ENCODE results near the gene COL5A1.
"Not testable (repeated sequence)": the region's sequence is repeated elsewhere in the genome, so short reads cannot be mapped to it uniquely, and the experiment has no call there.

Gene COL5A1

GRCh38 chr9:134700636-134701350 lies 59.2 kb downstream of the COL5A1 start:
- no peak for DNase-seq (ENCODE audit: low read depth)
- H3K27me3 ChIP-seq (replicated peaks; ENCODE audit: control insufficient read depth, insufficient read depth, low read length) = no peaks in the 10 kb centered on the region
- peaks cover 61% of the 10 kb centered on the region for H3K36me3 ChIP-seq (ENCODE audit: control insufficient read depth, insufficient read depth, low read length, severe bottlenecking)
- no peaks in the 10 kb centered on the region for H3K9me3 ChIP-seq (ENCODE audit: control insufficient read depth, low read length)
- peak overlapping the region; percentile 22 for H3K9ac ChIP-seq (ENCODE audit: low read length)
- H3K4me3 ChIP-seq (ENCODE audit: low read length) = no peak overlapping the region
- no peaks in the 10 kb centered on the region for H3K4me1 ChIP-seq (ENCODE audit: control insufficient read depth, insufficient read depth, low read length)

GRCh38 chr9:134701581-134702259 lies 60.1 kb downstream of the COL5A1 start:
- H3K9ac ChIP-seq (ENCODE audit: low read length) = peak overlapping the region; percentile 22
- H3K27me3 ChIP-seq (replicated peaks; ENCODE audit: control insufficient read depth, insufficient read depth, low read length) = no peaks in the 10 kb centered on the region
- H3K9me3 ChIP-seq (ENCODE audit: control insufficient read depth, low read length) = no peaks in the 10 kb centered on the region
- H3K36me3 ChIP-seq (ENCODE audit: control insufficient read depth, insufficient read depth, low read length, severe bottlenecking) = peaks cover 70% of the 10 kb centered on the region
- no peak for DNase-seq (ENCODE audit: low read depth)
- H3K4me1 ChIP-seq (ENCODE audit: control insufficient read depth, insufficient read depth, low read length) = peaks cover 8% of the 10 kb centered on the region
- no peak overlapping the region for H3K4me3 ChIP-seq (ENCODE audit: low read length)

- no peak for DNase-seq (ENCODE audit: low read depth)
- no peak overlapping the region for H3K4me3 ChIP-seq (ENCODE audit: low read length)
- no peaks in the 10 kb centered on the region for H3K27me3 ChIP-seq (replicated peaks; ENCODE audit: control insufficient read depth, insufficient read depth, low read length)
- H3K9me3 ChIP-seq (ENCODE audit: control insufficient read depth, low read length) = no peaks in the 10 kb centered on the region
- H3K9ac ChIP-seq (ENCODE audit: low read length) = no peak overlapping the region
- peaks cover 14% of the 10 kb centered on the region for H3K4me1 ChIP-seq (ENCODE audit: control insufficient read depth, insufficient read depth, low read length)
- H3K36me3 ChIP-seq (ENCODE audit: control insufficient read depth, insufficient read depth, low read length, severe bottlenecking) = peaks cover 74% of the 10 kb centered on the region
These were observed 60.7 kb downstream of the COL5A1 start for GRCh38 chr9:134702291-134702690.

GRCh38 chr9:134703730-134704114 lies 62.1 kb downstream of the COL5A1 start:
- peaks cover 87% of the 10 kb centered on the region for H3K36me3 ChIP-seq (ENCODE audit: control insufficient read depth, insufficient read depth, low read length, severe bottlenecking)
- not testable (repeated sequence) for DNase-seq (ENCODE audit: low read depth); H3K27me3 ChIP-seq (replicated peaks; ENCODE audit: control insufficient read depth, insufficient read depth, low read length); H3K9ac ChIP-seq (ENCODE audit: low read length); H3K4me3 ChIP-seq (ENCODE audit: low read length); H3K9me3 ChIP-seq (ENCODE audit: control insufficient read depth, low read length)
- H3K4me1 ChIP-seq (ENCODE audit: control insufficient read depth, insufficient read depth, low read length) = peaks cover 20% of the 10 kb centered on the region

GRCh38 chr9:134704498-134704897 lies 62.9 kb downstream of the COL5A1 start:
- Histone ChIP-seq H3K4me3 (ENCODE audit: low read length) (no peak overlapping the region), H3K9ac (ENCODE audit: low read length) (no peak overlapping the region), H3K27me3 (replicated peaks; ENCODE audit: control insufficient read depth, insufficient read depth, low read length) (no peaks in the 10 kb centered on the region), H3K9me3 (ENCODE audit: control insufficient read depth, low read length) (no peaks in the 10 kb centered on the region), H3K36me3 (ENCODE audit: control insufficient read depth, insufficient read depth, low read length, severe bottlenecking) (peaks cover 94% of the 10 kb centered on the region), H3K4me1 (ENCODE audit: control insufficient read depth, insufficient read depth, low read length) (peaks cover 23% of the 10 kb centered on the region)
- no peak for DNase-seq (ENCODE audit: low read depth)

- Histone ChIP-seq H3K9me3 (ENCODE audit: control insufficient read depth, low read length) (no peaks in the 10 kb centered on the region), H3K27me3 (replicated peaks; ENCODE audit: control insufficient read depth, insufficient read depth, low read length) (no peaks in the 10 kb centered on the region), H3K4me3 (ENCODE audit: low read length) (no peak overlapping the region), H3K36me3 (ENCODE audit: control insufficient read depth, insufficient read depth, low read length, severe bottlenecking) (peaks cover 84% of the 10 kb centered on the region), H3K4me1 (ENCODE audit: control insufficient read depth, insufficient read depth, low read length) (peaks cover 26% of the 10 kb centered on the region), H3K9ac (ENCODE audit: low read length) (no peak overlapping the region)
- DNase-seq (ENCODE audit: low read depth) = no peak
These were observed 64.2 kb downstream of the COL5A1 start for GRCh38 chr9:134705786-134706185.

GRCh38 chr9:134706522-134706921 lies 64.9 kb downstream of the COL5A1 start:
- DNase-seq (ENCODE audit: low read depth) = no peak
- Histone ChIP-seq H3K4me3 (ENCODE audit: low read length) (no peak overlapping the region), H3K4me1 (ENCODE audit: control insufficient read depth, insufficient read depth, low read length) (peaks cover 26% of the 10 kb centered on the region), H3K27me3 (replicated peaks; ENCODE audit: control insufficient read depth, insufficient read depth, low read length) (no peaks in the 10 kb centered on the region), H3K9ac (ENCODE audit: low read length) (peak overlapping the region; percentile 51), H3K9me3 (ENCODE audit: control insufficient read depth, low read length) (no peaks in the 10 kb centered on the region), H3K36me3 (ENCODE audit: control insufficient read depth, insufficient read depth, low read length, severe bottlenecking) (peaks cover 80% of the 10 kb centered on the region)

- Histone ChIP-seq H3K36me3 (ENCODE audit: control insufficient read depth, insufficient read depth, low read length, severe bottlenecking) (peaks cover 75% of the 10 kb centered on the region), H3K27me3 (replicated peaks; ENCODE audit: control insufficient read depth, insufficient read depth, low read length) (no peaks in the 10 kb centered on the region), H3K9ac (ENCODE audit: low read length) (peak overlapping the region; percentile 57), H3K4me3 (ENCODE audit: low read length) (no peak overlapping the region), H3K9me3 (ENCODE audit: control insufficient read depth, low read length) (no peaks in the 10 kb centered on the region), H3K4me1 (ENCODE audit: control insufficient read depth, insufficient read depth, low read length) (peaks cover 26% of the 10 kb centered on the region)
- DNase-seq (ENCODE audit: low read depth) = peak; percentile 93
These were observed 65.6 kb downstream of the COL5A1 start for GRCh38 chr9:134707031-134707680.

- Histone ChIP-seq H3K4me3 (ENCODE audit: low read length) (no peak overlapping the region), H3K36me3 (ENCODE audit: control insufficient read depth, insufficient read depth, low read length, severe bottlenecking) (peaks cover 68% of the 10 kb centered on the region), H3K9me3 (ENCODE audit: control insufficient read depth, low read length) (no peaks in the 10 kb centered on the region), H3K27me3 (replicated peaks; ENCODE audit: control insufficient read depth, insufficient read depth, low read length) (no peaks in the 10 kb centered on the region), H3K9ac (ENCODE audit: low read length) (peak overlapping the region; percentile 57), H3K4me1 (ENCODE audit: control insufficient read depth, insufficient read depth, low read length) (peaks cover 30% of the 10 kb centered on the region)
- DNase-seq (ENCODE audit: low read depth) = no peak
These were observed 66.4 kb downstream of the COL5A1 start for GRCh38 chr9:134707731-134708671.

GRCh38 chr9:134708672-134709038 lies 67.1 kb downstream of the COL5A1 start:
- no peak overlapping the region for H3K9ac ChIP-seq (ENCODE audit: low read length)
- no peak overlapping the region for H3K4me3 ChIP-seq (ENCODE audit: low read length)
- H3K4me1 ChIP-seq (ENCODE audit: control insufficient read depth, insufficient read depth, low read length) = peaks cover 32% of the 10 kb centered on the region
- no peaks in the 10 kb centered on the region for H3K27me3 ChIP-seq (replicated peaks; ENCODE audit: control insufficient read depth, insufficient read depth, low read length)
- peaks cover 70% of the 10 kb centered on the region for H3K36me3 ChIP-seq (ENCODE audit: control insufficient read depth, insufficient read depth, low read length, severe bottlenecking)
- no peaks in the 10 kb centered on the region for H3K9me3 ChIP-seq (ENCODE audit: control insufficient read depth, low read length)
- DNase-seq (ENCODE audit: low read depth) = no peak

All from adipocyte (in vitro differentiated cells).